Liver (tissue), 3 donors: ENCODE data around the gene CELF5.

Experiments used
- MAX ChIP-seq: IDR thresholded peaks from 2 replicates; pipeline ENCODE4 v1.6.1; 2016; ENCODE audit warnings: antibody characterized with exemption
- RAD21 ChIP-seq, 2 donors: IDR thresholded peaks; 2 replicates each; pipeline ENCODE4 v1.6.1; 2016; ENCODE audit warnings: antibody characterized with exemption in 2 of 2, mild to moderate bottlenecking in 2 of 2
- TAF1 ChIP-seq: conservative IDR thresholded peaks from 2 replicates; pipeline ENCODE4 v1.6.1; 2016; ENCODE audit warnings: antibody characterized with exemption, mild to moderate bottlenecking
- TF ChIP-seq, protein P1 (sequence below): fragments of 150-350 bp; IDR thresholded peaks from 2 replicates; pipeline ENCODE4 v1.5.1; 2017; ENCODE audit warnings: improper control_type of control experiment, low read depth, low read length; ENCODE audit not compliant: missing input control
- TF ChIP-seq, protein P2 (sequence below): IDR thresholded peaks from 2 replicates; pipeline ENCODE4 v1.6.1; 2016; ENCODE audit warnings: antibody characterized with exemption, mild to moderate bottlenecking
- donor health status: healthy.
- donor health status: healthy.

- TF ChIP-seq, protein P1, sequence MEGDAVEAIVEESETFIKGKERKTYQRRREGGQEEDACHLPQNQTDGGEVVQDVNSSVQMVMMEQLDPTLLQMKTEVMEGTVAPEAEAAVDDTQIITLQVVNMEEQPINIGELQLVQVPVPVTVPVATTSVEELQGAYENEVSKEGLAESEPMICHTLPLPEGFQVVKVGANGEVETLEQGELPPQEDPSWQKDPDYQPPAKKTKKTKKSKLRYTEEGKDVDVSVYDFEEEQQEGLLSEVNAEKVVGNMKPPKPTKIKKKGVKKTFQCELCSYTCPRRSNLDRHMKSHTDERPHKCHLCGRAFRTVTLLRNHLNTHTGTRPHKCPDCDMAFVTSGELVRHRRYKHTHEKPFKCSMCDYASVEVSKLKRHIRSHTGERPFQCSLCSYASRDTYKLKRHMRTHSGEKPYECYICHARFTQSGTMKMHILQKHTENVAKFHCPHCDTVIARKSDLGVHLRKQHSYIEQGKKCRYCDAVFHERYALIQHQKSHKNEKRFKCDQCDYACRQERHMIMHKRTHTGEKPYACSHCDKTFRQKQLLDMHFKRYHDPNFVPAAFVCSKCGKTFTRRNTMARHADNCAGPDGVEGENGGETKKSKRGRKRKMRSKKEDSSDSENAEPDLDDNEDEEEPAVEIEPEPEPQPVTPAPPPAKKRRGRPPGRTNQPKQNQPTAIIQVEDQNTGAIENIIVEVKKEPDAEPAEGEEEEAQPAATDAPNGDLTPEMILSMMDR, result no peak
- TF ChIP-seq, protein P2, sequence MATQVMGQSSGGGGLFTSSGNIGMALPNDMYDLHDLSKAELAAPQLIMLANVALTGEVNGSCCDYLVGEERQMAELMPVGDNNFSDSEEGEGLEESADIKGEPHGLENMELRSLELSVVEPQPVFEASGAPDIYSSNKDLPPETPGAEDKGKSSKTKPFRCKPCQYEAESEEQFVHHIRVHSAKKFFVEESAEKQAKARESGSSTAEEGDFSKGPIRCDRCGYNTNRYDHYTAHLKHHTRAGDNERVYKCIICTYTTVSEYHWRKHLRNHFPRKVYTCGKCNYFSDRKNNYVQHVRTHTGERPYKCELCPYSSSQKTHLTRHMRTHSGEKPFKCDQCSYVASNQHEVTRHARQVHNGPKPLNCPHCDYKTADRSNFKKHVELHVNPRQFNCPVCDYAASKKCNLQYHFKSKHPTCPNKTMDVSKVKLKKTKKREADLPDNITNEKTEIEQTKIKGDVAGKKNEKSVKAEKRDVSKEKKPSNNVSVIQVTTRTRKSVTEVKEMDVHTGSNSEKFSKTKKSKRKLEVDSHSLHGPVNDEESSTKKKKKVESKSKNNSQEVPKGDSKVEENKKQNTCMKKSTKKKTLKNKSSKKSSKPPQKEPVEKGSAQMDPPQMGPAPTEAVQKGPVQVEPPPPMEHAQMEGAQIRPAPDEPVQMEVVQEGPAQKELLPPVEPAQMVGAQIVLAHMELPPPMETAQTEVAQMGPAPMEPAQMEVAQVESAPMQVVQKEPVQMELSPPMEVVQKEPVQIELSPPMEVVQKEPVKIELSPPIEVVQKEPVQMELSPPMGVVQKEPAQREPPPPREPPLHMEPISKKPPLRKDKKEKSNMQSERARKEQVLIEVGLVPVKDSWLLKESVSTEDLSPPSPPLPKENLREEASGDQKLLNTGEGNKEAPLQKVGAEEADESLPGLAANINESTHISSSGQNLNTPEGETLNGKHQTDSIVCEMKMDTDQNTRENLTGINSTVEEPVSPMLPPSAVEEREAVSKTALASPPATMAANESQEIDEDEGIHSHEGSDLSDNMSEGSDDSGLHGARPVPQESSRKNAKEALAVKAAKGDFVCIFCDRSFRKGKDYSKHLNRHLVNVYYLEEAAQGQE, result no peak
- TF ChIP-seq RAD21 (IDR thresholded peaks at IDR 0.05) (no peak), TAF1 (no peak), MAX (no peak)
Observed at GRCh38 chr19:3289971-3290569, 65.6 kb downstream of the CELF5 start.
